T-helper 17 cell (primary cell): ENCODE data around the gene GNPTAB. TPM values are rescaled to one million over a fixed set of nuclear protein-coding genes. Genes with fewer than 3 reads are reported as not detected.

Source experiments
- ATAC-seq: fragments of 150-1000 bp; cut with Tn5 transposase; 2 replicates; pipeline ENCODE4 v1.10.0; 2021; ENCODE audit warnings: mild to moderate bottlenecking, moderate library complexity
- DNase-seq, 3 donors: peaks; one replicate each; pipeline versions ENCODE4 v3.0.0 to v3.0.0-alpha.2; 2020 to 2021
- H3K9me3 ChIP-seq: one replicate; pipeline ENCODE4 v1.7.0; 2013; ENCODE audit warnings: low read length, mild to moderate bottlenecking; ENCODE audit not compliant: control insufficient read depth, poor library complexity, severe bottlenecking
- H3K27ac Mint-ChIP-seq: one replicate; pipeline ENCODE4 v1.8.0; 2022; ENCODE audit warnings: mild to moderate bottlenecking, moderate library complexity, mixed read lengths
- H3K27me3 Mint-ChIP-seq: one replicate; pipeline ENCODE4 v1.8.0; 2022; ENCODE audit warnings: mixed read lengths
- H3K36me3 Mint-ChIP-seq: one replicate; pipeline ENCODE4 v1.8.0; 2022; ENCODE audit warnings: low read depth, mixed read lengths
- H3K4me1 Mint-ChIP-seq: one replicate; pipeline ENCODE4 v1.8.0; 2022; ENCODE audit warnings: mild to moderate bottlenecking, mixed read lengths
- H3K4me3 Mint-ChIP-seq: one replicate; pipeline ENCODE4 v1.8.0; 2022; ENCODE audit warnings: mild to moderate bottlenecking, moderate library complexity, mixed read lengths
- total RNA-seq, 4 donors: library from RNA in 2 of 4; stranded (reverse) in 2 of 4; gene quantifications; one replicate each; pipeline ENCODE4 v1.2.3 and lab custom pipeline; 2022 to 2026

Gene GNPTAB
- total RNA-seq, 2 donors from 2014 or later: 38.1 to 41.2 TPM

- Mint-ChIP-seq H3K27ac (no peak overlapping the region), H3K4me1 (no peaks in the 10 kb centered on the region), H3K27me3 (no peaks in the 10 kb centered on the region), H3K36me3 (peaks cover 4% of the 10 kb centered on the region), H3K4me3 (no peak overlapping the region)
- no peak for DNase-seq
- no peak for ATAC-seq
- H3K9me3 ChIP-seq: no peaks in the 10 kb centered on the region
Observed at GRCh38 chr12:101769865-101770264, 60.9 kb downstream of the GNPTAB start.

- ATAC-seq (no peak), DNase-seq (no peak)
- H3K27me3 Mint-ChIP-seq: no peaks in the 10 kb centered on the region
- H3K36me3 Mint-ChIP-seq: peaks cover 6% of the 10 kb centered on the region
- no peaks in the 10 kb centered on the region for H3K9me3 ChIP-seq
- no peaks in the 10 kb centered on the region for H3K4me1 Mint-ChIP-seq
- H3K27ac Mint-ChIP-seq: no peak overlapping the region
- H3K4me3 Mint-ChIP-seq: no peak overlapping the region
Observed at GRCh38 chr12:101768781-101769180, 62.0 kb downstream of the GNPTAB start.

DNA sequence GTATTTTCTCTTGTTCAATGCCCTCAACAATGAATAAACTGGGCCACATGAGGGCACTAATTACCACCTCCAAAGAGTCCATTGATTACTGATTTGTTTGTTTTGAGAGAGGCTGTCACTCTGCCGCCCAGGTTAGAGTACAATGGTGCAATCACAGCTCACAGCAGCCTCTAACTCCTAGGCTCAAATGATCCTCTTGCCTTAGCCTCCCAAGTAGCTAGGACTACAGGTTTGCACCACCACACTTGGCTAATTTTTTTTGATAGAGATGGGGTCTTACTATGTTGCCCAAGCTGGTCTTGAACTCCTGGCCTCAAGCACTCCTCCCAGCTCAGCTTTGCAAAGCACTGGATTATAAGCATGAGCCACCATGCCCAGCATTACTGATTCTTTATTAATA, 63.2 kb downstream of the GNPTAB start:
- H3K4me1 Mint-ChIP-seq: no peaks in the 10 kb centered on the region
- DNase-seq (no peak), ATAC-seq (no peak)
- H3K4me3 Mint-ChIP-seq: no peak overlapping the region
- peaks cover 6% of the 10 kb centered on the region for H3K36me3 Mint-ChIP-seq
- no peak overlapping the region for H3K27ac Mint-ChIP-seq
- no peaks in the 10 kb centered on the region for H3K9me3 ChIP-seq
- no peaks in the 10 kb centered on the region for H3K27me3 Mint-ChIP-seq

DNA sequence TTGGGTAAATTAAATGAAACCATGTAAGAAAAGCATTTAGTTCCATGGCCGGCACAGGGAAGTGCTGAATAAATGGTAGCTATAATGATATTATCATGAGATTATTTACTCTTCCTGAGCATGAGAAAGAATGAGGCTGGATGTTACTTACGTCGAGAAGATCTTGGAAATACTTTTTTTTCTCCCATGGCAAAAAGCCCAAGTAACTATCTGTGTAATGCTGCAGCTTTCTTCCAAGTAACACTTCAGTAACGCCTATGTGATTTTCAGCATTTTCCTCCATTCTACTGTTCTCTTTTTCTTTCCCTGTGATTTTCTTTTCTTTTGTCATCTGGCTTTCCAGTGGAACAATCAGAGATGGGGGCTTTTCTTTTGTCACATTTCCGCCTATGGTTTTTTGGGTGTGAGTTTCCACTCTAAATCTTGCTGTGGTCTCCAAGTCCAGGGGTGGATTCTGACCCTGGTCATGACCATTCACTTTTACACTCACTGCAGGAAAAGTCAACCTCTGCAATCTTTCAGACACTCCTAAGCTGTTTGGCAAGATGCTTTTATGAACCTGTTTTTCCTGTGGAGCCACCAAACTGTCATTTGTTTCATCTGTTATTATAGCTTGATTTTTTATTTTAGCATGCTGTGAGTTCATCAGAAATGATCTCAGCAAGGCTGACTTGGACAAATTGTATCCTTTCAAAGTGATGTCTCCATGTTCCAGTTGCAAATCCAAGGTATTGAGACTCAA, 66.5 kb downstream of the GNPTAB start:
- Mint-ChIP-seq H3K27ac (peak overlapping the region; percentile 21), H3K4me1 (no peaks in the 10 kb centered on the region)

GRCh38 chr12:101763246-101763931, 67.4 kb downstream of the GNPTAB start:
- no peak overlapping the region for H3K4me3 Mint-ChIP-seq
- no peaks in the 10 kb centered on the region for H3K9me3 ChIP-seq
- H3K4me1 Mint-ChIP-seq: no peaks in the 10 kb centered on the region
- ATAC-seq (no peak), DNase-seq (no peak)
- no peaks in the 10 kb centered on the region for H3K27me3 Mint-ChIP-seq
- peaks cover 3% of the 10 kb centered on the region for H3K36me3 Mint-ChIP-seq
- peak overlapping the region; percentile 51 for H3K27ac Mint-ChIP-seq

More for the DNA sequence above, 66.5 kb downstream of the GNPTAB start:
- DNase-seq (no peak), ATAC-seq (no peak)
- H3K4me3 Mint-ChIP-seq: no peak overlapping the region
- H3K27me3 Mint-ChIP-seq: no peaks in the 10 kb centered on the region
- H3K36me3 Mint-ChIP-seq: peaks cover 3% of the 10 kb centered on the region
- no peaks in the 10 kb centered on the region for H3K9me3 ChIP-seq

GRCh38 chr12:101761781-101762180, 69.0 kb downstream of the GNPTAB start:
- H3K4me1 Mint-ChIP-seq: no peaks in the 10 kb centered on the region
- DNase-seq (no peak), ATAC-seq (no peak)
- peaks cover 5% of the 10 kb centered on the region for H3K36me3 Mint-ChIP-seq
- H3K27ac Mint-ChIP-seq: no peak overlapping the region
- H3K4me3 Mint-ChIP-seq: no peak overlapping the region
- no peaks in the 10 kb centered on the region for H3K27me3 Mint-ChIP-seq
- H3K9me3 ChIP-seq: no peaks in the 10 kb centered on the region

DNA sequence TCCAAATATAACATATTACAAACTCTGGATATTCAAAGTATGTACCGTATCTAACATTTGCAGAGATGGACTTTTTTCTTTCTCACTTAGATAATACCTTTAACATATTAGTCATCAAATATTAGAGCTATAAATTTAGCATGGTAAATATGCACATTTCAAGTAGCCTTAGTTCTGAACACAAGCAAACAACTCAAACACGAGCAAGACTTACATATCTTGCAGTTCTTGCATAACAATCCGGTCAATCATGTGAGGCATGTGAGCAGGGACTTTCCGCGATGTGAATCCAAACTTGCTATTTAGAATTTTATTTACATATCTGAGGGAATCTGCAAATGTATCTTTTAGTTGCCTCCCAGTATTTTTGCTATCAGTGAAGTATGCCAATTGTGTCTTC, 69.4 kb downstream of the GNPTAB start:
- no peak overlapping the region for H3K4me3 Mint-ChIP-seq
- H3K4me1 Mint-ChIP-seq: no peaks in the 10 kb centered on the region
- ATAC-seq (no peak), DNase-seq (no peak)
- no peaks in the 10 kb centered on the region for H3K9me3 ChIP-seq
- peaks cover 6% of the 10 kb centered on the region for H3K36me3 Mint-ChIP-seq
- H3K27me3 Mint-ChIP-seq: no peaks in the 10 kb centered on the region
- no peak overlapping the region for H3K27ac Mint-ChIP-seq

GRCh38 chr12:101759396-101760047, 71.2 kb downstream of the GNPTAB start:
- no peak for DNase-seq
- Mint-ChIP-seq H3K27me3 (no peaks in the 10 kb centered on the region), H3K4me3 (no peak overlapping the region), H3K27ac (no peak overlapping the region), H3K4me1 (no peaks in the 10 kb centered on the region), H3K36me3 (peaks cover 13% of the 10 kb centered on the region)
- no peaks in the 10 kb centered on the region for H3K9me3 ChIP-seq
- peak; percentile 61 for ATAC-seq

DNA sequence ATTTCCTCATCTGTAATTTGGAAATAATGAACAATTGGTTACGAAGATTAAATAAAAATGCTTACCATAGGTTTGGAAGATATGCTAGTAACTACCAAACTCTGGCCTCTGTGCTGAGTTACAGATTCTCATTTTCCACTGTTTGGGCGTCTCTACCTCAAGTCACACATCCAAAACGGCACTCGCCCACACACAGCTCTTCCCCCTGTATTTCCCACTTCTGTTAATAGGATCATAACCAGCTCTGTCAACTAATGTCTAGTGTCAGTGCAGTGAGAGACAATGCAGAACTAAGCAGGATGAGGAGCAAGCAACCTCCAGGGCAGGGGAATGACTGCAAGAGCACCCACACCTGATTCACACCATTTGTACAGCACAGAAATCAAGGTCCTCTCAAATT, 80.6 kb downstream of the GNPTAB start:
- no peaks in the 10 kb centered on the region for H3K9me3 ChIP-seq
- Mint-ChIP-seq H3K27me3 (no peaks in the 10 kb centered on the region), H3K27ac (no peak overlapping the region), H3K4me3 (no peak overlapping the region), H3K36me3 (peaks cover 16% of the 10 kb centered on the region), H3K4me1 (peaks cover 7% of the 10 kb centered on the region)
- DNase-seq: no peak
- ATAC-seq: no peak

GRCh38 chr12:101749657-101750056, 81.1 kb downstream of the GNPTAB start:
- H3K36me3 Mint-ChIP-seq: peaks cover 12% of the 10 kb centered on the region
- no peak overlapping the region for H3K27ac Mint-ChIP-seq
- H3K27me3 Mint-ChIP-seq: no peaks in the 10 kb centered on the region
- DNase-seq: no peak
- ATAC-seq: no peak
- H3K9me3 ChIP-seq: no peaks in the 10 kb centered on the region
- H3K4me3 Mint-ChIP-seq: no peak overlapping the region
- peaks cover 7% of the 10 kb centered on the region for H3K4me1 Mint-ChIP-seq

- H3K27ac Mint-ChIP-seq: no peak overlapping the region
- H3K27me3 Mint-ChIP-seq: no peaks in the 10 kb centered on the region
- ATAC-seq: no peak
Observed at GRCh38 chr12:101748907-101749306, 81.9 kb downstream of the GNPTAB start.

GRCh38 chr12:101747697-101748096, 83.1 kb downstream of the GNPTAB start:
- Mint-ChIP-seq H3K36me3 (peaks cover 14% of the 10 kb centered on the region), H3K4me3 (no peak overlapping the region), H3K27me3 (no peaks in the 10 kb centered on the region), H3K27ac (peak overlapping the region; percentile 63), H3K4me1 (peaks cover 11% of the 10 kb centered on the region)
- no peak for DNase-seq
- no peak for ATAC-seq
- no peaks in the 10 kb centered on the region for H3K9me3 ChIP-seq

More at GRCh38 chr12:101748907-101749306, 81.9 kb downstream of the GNPTAB start:
- DNase-seq: no peak
- peaks cover 11% of the 10 kb centered on the region for H3K36me3 Mint-ChIP-seq
- H3K4me1 Mint-ChIP-seq: peaks cover 9% of the 10 kb centered on the region
- H3K4me3 Mint-ChIP-seq: no peak overlapping the region
- H3K9me3 ChIP-seq: no peaks in the 10 kb centered on the region

GRCh38 chr12:101746661-101747060, 84.1 kb downstream of the GNPTAB start:
- Mint-ChIP-seq H3K36me3 (peaks cover 11% of the 10 kb centered on the region), H3K27ac (peak overlapping the region; percentile 63), H3K4me1 (peaks cover 9% of the 10 kb centered on the region), H3K4me3 (no peak overlapping the region), H3K27me3 (no peaks in the 10 kb centered on the region)
- DNase-seq (no peak), ATAC-seq (no peak)
- no peaks in the 10 kb centered on the region for H3K9me3 ChIP-seq
